Erythroblast (primary cell): ENCODE data around the gene PLAAT2.

Experiments
- GATA1 ChIP-seq: IDR thresholded peaks from 2 replicates; pipeline ENCODE4 v1.6.1; 2011; ENCODE audit warnings: low read depth, mild to moderate bottlenecking, control low read depth, low read length, moderate library complexity
- POLR2A ChIP-seq: IDR thresholded peaks from 2 replicates; pipeline ENCODE4 v1.6.1; 2011; ENCODE audit warnings: mild to moderate bottlenecking, low read length

DNA sequence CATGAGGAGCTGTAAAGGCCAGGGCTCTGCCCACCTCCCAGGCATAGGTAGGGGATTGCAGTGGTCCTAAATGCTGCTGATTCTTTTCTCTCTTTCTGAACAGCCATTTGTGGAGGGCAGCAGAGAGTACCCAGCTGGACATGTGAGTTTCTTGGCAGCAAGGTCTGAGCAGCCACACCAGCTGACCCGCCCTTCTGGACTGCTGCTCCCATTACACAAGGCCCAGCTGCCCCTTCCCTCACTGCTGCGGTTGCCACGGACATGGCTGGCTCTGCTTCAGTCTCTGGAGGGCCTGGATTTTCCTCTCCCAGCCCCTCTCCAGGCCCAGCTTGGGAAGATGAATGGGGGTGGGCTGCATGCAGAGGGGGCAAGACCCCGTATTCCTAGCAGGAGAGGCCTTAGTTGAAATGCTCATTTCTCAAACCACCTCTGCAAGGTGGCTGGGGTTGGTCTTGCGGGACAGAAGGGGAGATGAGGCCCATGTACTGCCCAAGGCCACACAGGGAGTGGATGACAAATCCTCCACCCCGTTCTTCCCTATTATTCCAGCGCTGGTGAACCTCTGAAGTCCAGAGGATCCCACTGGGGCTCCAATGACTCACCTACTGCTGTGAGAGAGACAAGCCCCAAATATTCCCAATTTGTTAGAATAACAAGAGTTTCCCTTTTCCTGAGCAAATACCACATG, 52.7 kb downstream of the PLAAT2 start:
- TF ChIP-seq POLR2A (no peak), GATA1 (no peak)
